Measurements from ENCODE around the gene GLCCI1.
"Not testable (repeated sequence)": the region's sequence is repeated elsewhere in the genome, so short reads cannot be mapped to it uniquely, and the experiment has no call there.

Gene GLCCI1

GRCh38 chr7:8051373-8051772, 82.8 kb downstream of the GLCCI1 start:
- no peak for DNase-seq (ENCODE audit: low spot score)

GRCh38 chr7:8051998-8052397, 83.4 kb downstream of the GLCCI1 start:
- DNase-seq (ENCODE audit: low spot score) = no peak

DNA sequence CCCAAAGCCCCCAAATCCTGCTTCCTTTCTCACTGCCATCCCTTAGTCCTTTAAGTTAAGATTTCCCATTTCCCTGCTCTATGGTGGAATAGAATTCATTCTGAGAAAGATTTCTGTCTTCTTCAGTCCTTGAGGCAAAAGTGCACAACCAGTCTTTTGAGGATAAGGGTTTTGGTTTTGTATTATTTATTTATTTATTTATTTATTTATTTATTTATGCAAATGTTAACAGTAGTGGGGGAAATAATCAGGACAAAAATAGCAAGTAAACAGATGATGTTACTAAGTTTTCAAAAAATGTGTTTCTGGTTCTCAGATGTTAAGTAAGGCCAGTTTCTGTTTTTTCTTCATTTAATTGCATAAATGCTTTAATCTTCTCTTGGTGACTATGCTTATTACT, 84.2 kb downstream of the GLCCI1 start:
- no peak for DNase-seq (ENCODE audit: low spot score)

- no peak for DNase-seq (ENCODE audit: low spot score)
These were observed 87.8 kb downstream of the GLCCI1 start for GRCh38 chr7:8056439-8056838.

DNA sequence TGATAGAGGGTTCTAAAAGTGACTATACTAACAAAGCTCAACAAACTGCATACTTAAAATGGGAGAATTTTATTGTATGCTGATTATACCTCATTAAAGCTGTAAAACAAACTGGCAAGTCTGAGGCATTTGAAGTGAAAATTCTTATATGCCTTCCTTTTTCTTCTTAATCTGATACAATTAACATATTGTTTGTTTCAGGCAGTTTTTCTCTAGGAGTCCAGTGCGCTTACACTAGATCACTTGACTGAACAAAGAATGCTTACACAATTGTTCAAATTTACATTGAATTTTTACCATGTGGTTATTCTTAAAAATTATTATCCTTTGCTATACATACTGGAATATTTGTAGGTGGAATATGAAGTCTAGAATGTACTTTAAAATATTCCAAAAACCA, 89.0 kb downstream of the GLCCI1 start:
- no peak for DNase-seq (ENCODE audit: low spot score)

- no peak for DNase-seq (ENCODE audit: low spot score)
These were observed 89.7 kb downstream of the GLCCI1 start for GRCh38 chr7:8058322-8058721.

DNA sequence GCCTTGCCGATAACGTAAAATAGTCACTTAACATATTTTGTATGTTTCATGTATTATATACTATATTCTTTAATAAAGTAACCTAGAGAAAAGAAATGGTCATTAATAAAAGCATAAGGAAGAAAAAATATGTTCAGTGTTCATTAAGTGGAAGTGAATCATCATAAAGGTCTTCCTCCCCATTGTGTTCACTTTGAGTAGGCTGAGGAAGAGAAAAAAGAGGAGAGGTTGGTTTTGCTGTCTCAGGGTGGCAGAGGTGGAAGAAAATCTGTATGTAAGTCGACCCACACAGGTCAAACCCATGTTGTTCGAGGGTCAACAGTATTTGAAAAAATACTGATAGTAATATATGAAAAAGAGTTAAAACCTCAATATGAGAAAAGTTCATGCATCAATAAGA, 90.3 kb downstream of the GLCCI1 start:
- no peak for DNase-seq (ENCODE audit: low spot score)

GRCh38 chr7:8060241-8060640, 91.6 kb downstream of the GLCCI1 start:
- no peak for DNase-seq (ENCODE audit: low spot score)

DNA sequence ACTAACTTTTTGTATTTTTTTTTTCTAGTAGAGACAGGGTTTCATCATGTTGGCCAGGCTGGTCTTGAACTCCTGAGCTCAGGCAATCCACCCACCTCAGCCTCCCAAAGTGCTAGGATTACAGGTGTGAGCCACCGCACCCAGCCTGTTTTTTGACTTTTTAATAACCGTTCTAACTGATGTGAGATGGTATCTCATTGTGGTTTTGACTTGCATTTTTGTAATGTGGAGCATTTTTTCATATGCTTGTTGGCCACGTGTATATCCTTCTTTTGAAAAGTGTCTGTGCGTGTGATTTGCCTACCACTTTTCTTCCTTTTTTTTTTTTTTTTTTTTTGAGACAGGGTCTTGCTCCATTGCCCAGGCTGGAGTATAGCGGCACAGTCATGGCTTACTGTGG, 94.7 kb downstream of the GLCCI1 start:
- DNase-seq (ENCODE audit: low spot score) = not testable (repeated sequence)

DNA sequence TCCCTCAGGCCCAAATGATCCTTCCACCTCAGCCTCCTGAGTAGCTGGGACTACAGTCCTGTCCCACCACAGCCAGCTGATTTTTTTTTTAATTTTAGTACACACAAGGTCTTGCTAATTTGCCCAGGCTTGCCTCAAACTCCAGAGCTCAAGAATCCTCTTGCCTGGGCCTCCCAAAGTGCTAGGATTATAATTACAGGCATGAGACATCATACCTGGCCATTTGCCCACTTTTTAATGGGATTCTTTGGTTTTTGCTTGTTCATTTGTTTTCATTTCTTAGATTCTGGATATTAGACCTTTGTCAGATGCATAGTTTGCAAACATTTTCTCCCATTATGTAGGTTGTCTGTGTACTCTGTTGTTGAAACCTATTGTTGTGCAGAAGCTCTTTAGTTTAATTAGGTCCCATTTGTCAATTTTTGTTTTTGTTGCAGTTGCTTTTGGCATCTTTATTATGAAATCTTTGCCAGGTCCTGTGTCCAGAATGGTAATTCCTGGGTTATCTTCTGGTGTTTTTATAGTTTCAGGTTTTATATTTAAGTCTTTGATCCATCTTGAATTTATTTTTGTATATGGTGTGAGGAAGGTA, 95.2 kb downstream of the GLCCI1 start:
- no peak for DNase-seq (ENCODE audit: low spot score)

DNA sequence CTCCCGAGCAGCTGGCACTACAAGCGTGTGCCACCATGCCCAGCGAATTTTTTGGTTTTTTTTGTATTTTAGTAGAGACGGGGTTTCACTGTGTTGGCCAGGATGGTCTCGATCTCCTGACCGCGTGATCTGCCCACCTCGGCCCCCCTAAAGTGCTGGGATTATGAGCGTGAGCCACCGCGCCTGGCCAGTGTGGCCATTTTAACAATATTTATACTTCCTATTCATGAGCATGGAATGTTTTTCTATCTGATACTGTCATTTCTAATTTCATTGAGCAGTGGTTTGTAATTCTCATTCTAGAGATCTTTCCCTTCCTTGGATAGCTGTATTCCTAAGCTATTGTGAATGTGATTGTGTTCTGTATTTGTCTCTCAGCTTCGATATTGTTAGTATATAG, 96.2 kb downstream of the GLCCI1 start:
- DNase-seq (ENCODE audit: low spot score) = no peak

DNA sequence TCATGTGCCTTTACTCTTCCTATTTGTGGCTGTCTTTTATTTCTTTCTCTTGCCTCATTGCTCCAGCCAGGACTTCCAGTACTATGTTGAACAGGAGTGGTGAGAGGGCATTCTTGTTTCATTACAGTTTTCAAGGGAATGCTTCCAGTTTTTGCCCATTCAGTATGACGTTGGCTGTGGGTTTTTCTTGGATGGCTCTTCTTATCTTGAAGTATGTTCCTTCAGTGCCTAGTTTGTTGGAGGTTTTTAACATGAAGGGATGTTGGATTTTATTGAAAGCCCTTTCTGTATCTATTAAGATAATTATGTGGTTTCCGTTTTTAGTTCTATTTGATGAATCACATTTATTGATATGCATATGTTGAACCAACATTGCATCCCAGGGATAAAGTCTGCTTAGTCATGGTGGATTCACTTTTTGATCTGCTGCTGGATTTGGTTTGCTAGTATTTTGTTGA, 96.8 kb downstream of the GLCCI1 start:
- DNase-seq (ENCODE audit: low spot score) = no peak

- DNase-seq (ENCODE audit: low spot score) = no peak
These were observed 100.5 kb downstream of the GLCCI1 start for GRCh38 chr7:8068892-8069686.

DNA sequence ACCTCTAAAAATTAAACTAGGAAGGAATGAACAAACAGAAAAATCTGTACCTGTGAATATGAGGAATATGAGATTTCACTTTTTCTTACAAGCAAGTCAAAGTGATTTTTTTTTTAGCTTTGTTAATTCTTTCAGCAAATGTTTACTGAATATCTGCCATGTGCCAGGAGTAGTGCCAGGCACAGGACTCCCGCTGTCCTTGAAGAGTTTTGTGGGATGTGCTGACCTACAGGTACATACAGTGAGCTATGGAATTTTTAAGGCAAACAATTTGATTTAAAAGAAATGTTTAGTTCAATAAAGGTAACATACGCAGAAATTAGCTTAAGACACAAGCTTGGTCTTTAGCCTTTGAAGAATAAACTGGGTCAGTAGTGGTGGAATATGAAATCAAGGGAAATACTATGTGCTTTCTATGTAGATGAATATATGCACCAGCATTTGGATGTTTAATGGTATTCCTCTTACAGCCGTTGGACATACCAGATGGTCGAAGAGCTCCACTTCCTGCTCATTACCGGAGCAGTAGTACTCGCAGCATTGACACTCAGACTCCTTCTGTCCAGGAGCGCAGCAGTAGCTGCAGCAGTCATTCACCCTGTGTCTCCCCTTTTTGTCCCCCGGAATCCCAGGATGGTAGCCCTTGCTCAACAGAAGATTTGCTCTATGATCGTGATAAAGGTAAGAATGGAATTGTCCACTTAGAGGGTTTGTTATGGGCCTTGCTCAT, 102.0 kb downstream of the GLCCI1 start:
- no peak for DNase-seq (ENCODE audit: low spot score)

DNA sequence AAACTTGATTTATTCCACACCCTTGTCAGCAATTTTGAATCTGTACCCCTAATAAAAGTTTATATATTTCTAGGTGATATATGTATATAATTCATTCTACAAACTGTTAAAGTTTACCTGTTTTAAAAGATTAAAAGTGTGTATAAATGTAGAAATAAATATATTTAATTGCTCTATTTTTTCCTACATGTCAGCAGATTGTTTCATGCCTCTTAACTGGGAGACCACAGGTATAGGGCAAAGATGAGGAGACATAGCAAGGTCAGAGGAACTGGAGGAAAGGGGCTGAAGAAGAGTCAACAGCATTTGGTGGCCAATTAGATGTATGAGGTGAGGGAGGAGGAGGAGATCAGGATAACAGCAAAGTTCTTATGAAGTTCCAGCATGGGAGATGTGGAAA, 109.8 kb downstream of the GLCCI1 start:
- no peak for DNase-seq (ENCODE audit: low spot score)

DNA sequence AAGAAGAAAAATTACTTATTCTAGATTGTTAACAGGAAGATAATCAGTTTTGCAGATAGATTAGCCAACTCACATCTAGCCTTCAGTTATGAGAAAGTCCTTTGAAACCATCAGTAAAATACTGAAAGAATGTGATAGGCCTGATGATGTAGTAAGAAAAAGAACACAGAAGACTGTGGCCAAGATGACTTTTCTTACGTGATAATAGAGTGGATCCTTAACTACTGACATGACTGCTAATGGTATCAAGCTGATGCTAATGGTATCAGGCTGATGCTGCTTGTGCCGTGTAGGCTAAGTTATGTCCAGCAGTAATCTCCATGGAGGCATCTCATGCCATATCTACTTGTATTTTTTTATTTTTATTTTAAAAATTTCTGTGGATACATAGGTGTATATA, 114.2 kb downstream of the GLCCI1 start:
- DNase-seq (ENCODE audit: low spot score) = no peak

DNA sequence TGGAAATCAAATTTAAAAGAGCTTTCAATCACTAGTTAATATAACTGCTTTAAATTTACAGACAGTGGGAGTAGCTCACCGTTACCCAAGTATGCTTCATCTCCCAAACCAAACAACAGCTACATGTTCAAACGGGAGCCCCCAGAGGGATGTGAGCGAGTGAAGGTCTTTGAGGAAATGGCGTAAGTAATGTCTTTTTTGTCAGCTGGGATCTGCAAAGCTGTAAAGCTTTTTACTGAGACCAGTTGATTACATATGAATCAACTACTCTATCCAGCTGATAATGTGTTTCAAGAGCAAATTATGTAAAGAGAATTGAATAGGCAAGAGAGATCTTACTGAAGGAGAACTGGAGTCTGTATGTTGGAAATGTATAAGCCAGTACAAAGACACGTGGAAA, 116.2 kb downstream of the GLCCI1 start:
- no peak for DNase-seq (ENCODE audit: low spot score)

DNA sequence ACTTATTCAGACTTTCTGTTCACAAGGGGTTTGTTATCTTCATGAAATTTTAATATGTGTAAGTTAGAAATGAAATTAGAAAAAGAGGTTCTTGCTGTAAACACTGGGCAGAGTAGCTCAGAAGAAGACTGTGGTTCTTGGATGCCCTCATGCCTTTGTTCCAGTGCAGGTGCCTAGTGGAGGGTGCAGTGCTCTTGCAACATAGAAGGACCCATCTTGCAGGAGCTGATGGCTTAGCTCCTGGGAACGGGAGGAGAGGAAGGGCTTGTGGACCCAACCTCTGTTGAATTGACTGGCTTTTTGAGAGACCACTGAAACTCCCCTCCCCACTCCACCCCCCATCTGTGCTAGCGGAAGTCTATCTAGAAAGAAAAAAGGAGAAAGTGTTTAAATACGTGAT, 116.8 kb downstream of the GLCCI1 start:
- DNase-seq (ENCODE audit: low spot score) = no peak

- DNase-seq (ENCODE audit: low spot score) = no peak
These were observed 117.6 kb downstream of the GLCCI1 start for GRCh38 chr7:8086239-8086638.

DNA sequence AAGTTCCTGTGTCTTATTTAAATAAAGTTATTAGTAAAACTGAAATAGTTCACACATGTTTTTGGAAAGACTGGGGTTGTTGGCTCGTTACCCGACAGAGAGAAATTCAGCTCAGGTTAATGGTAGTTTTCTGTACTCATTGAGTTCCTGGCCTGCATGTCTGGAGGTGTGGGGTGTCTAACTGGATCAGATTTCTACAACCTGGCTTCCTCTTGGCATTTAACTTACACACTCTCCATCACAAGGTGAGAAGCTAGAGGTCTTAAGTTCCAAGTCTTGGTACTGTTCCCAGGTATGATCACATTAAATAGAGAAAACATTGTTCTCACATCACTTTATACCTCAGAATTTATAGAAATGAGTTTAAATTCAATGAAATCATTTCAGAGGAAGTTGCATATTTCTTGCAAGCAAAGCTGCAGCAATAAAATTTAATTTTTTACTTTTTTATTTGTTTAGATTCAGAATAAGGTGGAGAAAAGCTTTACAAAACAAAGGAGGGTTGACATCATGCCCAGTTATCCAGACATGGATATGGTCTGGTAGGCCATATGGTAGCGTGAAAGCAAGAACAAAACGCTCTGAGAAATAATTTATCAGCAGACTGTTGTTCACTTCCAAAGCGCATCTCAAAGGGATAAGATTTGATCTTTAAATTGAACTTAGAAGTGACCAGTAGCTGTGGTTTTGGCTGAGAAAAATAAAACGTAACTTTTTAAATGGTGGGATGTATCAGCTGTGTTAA, 120.6 kb downstream of the GLCCI1 start:
- no peak for DNase-seq (ENCODE audit: low spot score)

- DNase-seq (ENCODE audit: low spot score) = no peak
These were observed 123.5 kb downstream of the GLCCI1 start for GRCh38 chr7:8092140-8092539.
